GM19238 (cell line): Measurements from ENCODE around the gene CCM2.
A peak's percentile ranks its signal among the peaks of the same experiment; 100 is the strongest.
"Not testable (repeated sequence)": the region's sequence is repeated elsewhere in the genome, so short reads cannot be mapped to it uniquely, and the experiment has no call there.

Source experiments
- DNase-seq: peaks from one replicate; pipeline ENCODE4 v3.0.0; 2011; ENCODE audit warnings: low spot score; ENCODE audit not compliant: insufficient read length

The CCM2 gene

DNA sequence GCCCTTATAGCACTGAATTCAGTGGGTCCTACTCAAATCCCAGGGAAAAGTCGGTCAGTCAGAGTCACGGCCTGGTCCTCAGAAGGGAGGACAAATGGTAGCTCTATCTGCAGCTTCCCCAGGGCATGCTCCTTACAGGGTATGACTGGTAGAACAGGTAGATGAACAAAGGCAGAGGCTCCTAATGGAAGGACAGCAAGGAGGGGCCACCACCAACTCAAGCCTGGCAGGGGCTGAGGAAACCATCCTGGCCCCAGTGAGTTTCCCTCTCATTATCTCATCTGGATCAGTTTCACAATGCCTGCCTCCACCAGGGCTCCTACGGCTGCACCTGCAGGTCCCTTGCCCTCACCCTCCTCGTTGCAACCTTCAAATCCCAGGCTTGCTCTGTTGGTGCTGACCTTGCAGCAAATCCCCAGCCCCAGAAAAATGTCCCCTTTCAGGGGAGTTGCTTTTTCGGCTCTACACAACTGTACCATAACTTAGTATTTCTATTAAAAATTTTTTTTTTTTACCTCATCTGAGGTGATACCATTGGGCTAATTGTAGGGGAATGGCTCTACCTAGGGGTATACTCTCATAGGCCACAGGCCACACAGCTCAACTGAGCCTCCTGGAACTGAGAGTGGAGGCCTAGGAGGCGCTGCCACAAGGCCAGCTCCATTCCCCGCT lies 18.8 kb upstream of the CCM2 start:
- no peak for DNase-seq

DNA sequence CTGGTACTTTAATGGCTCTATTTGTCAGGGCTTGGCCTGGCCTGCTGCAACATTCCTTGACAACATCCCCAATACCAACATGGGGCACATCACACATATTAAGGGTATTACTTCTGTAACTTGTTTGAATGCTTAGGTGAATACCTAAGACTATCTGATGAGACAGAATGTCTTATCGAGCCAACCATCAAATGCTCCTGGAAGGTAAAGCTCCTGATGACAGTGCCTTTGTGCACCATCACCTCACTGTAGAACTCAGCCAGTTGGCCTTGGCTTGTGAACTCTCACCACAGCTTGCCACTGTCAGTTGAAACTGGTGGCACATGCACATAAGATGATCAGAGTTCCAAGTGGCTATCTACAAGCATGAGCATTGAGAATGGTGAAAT lies 17.5 kb upstream of the CCM2 start:
- DNase-seq = no peak

DNA sequence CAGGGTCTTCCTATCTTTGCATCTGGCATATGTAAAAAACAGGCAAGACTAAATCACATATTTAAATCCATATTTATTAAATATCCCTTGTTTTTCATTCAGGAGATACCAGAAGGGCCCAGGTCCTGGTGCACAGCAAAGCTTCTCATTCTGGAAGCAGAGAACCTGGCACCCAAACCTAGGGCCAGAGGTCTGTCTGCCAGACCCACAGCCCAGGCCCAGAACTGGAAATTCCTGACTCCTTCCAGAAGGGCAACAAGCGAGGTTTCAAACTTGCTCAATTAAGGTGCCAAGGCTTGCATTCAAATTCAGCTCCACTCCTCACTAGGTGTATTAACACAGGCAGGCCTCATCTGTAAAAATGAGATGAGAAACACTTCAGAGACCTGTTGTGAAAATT lies 17.0 kb upstream of the CCM2 start:
- DNase-seq = no peak

DNA sequence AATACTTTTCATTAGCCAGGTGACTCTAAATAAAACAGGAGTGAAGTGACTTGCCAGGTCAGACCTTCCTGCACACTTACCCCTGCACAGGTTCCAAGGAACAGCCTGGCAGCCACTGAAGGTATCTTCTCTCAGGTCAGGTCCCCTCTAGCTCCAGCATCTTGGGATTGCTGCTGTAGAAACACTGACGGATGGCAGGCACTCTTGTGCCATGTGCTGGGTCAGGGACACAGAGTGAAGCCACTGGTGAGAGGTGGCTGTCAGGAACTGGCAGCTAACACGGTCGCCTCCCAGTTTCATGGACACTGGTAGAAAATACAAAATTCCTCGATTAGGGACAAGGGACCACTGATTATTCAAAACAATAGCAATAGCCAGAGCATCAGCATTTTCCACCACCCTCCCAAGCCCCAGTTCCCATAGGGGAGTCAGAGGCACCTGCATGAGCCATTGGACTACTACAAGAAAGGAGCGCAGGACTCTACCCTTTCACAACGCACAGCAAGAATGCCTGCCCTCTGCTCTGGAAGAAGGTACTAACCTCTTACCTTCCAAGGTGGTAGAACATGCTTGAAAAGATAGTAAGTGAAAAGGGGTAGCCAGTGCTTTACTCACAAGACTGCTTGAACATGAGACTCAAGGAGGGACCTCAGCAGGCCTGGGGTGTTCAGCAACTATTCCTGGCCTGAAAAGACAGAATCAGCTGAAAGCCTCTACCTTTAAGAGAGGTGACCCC lies 16.1 kb upstream of the CCM2 start:
- no peak for DNase-seq

DNA sequence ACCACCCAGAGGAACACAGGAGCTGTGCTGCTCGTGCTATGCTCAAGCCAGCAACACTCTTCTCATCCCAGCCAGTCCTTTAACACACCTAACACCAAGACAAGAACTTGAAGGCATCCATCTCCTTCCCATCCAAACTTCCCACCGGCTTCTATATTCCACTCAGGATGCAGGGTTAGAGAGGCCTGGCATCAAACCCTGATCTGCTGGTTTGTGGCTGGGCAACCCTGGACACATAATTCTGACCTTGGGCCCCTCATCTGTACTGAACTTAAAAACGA lies 15.6 kb upstream of the CCM2 start:
- DNase-seq = no peak

DNA sequence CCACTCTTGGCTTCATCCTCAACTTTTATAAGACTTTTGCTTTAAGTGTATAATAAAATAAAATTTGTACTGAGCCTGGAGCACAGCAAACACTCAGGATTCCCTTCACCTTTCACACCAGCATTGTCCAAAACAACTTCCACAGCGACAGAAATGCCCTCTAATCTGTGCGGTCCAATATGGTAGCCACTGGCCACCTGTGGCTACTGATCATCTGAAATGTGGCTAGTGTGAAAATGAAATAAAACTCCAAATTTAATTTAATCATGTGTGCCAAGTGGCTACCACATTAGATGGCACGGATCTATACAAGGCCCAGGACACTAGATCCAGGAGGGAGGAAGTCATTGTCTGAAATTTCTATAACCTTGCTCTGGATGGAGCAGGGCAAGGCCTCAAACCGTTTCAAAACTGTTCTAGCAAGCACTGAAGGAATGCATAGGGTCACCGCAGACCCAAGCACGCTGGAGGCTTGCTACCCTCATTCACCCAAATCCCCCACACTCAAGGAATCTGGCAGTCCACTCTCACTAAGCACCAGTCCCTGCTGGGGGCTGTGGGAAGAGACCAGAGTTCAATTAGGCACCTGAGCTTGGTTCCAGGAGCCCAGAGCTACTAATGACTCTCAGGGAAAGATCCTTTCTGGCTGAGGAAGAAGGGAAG lies 14.8 kb upstream of the CCM2 start:
- no peak for DNase-seq

DNA sequence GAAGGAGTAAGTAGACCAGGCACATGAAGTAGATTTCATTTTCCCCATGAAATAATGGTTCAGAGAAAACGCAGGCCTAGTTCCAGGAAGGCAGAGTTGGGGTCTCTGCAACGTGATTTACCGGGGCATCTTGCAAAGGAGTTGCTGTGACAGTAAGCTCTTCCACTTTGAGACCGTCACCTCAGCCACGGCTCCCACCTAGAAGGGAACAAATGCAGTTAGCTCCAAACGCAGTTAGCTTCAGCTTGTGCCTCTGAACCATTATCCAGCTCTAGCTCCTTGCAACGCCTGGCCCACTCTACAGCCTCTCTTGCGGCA lies 14.1 kb upstream of the CCM2 start:
- DNase-seq = no peak

DNA sequence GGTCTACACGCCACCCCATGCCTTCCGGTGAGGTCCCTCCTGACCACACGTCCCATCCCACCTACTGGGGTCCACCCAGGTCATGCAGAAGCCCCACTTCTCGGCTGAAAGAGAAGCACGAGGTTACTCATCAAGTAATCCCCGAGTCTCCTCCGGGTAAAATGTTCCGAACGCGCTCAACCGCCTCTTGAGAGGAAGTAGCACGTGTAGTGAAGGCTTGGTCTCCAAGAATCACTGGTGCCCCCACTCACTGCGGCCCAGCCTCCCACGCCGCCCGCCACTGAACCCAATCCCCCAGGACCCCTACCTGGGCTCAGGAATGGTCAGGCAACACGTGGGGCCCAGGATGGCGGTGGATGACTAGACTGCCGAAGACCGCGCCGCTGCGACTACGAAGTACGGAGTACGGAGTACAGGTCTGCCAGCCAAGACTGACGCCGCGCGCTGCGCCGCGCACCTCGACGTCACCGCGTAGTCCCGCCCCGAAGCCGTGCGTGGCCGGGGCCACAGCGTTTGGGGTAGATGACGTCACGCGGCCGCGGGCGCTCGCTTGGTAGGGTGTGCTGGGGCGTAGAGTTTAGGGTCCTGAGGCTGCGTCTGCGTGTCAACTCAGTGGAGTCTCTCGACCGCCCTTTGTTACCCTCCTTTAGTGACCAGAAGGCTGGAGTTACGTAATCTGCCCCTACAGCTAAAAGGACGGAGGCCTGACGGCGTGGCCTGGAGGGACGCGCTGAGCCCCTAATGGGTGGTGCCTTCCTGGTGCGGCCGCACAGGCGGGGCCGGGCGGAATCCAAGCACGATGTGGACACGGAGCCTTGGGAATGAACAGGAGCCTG lies 13.6 kb upstream of the CCM2 start:
- DNase-seq = peak; percentile 76

DNA sequence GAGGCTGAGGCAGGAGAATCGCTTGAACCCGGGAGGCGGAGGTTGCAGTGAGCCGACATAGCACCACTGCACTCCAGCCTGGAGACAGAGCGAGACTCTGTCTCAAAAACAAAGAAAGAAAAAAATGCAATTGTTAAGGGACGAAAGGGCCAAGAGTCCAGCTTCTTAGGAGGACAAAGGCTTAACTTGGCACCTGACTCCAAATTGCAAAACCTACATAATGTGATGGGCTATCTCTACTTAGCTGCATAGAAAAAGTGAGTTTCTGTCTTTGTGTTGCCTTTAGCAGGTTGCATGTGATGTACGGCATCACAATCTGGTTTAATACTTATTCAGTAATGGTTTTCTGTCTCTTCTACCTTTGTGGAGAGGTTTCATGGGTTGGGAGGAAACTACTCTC lies 12.5 kb upstream of the CCM2 start:
- no peak for DNase-seq

DNA sequence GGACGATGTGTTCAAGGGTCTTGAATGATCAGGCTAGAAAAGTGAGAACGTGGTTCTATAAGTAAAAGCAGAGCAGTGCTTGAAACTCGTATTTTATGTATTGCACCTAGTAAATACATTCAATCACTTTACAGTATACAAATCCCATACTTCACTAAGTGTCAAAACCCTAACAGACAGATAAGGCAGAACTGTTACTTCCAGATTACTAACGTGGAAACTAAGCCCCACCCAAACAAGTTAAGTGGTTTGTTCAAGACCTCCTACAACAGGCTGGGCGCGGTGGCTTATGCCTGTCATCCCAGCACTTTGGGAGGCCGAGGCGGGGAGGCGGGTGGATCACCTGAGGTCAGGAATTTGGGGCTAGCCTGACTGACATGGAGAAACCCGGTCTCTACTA lies 12.0 kb upstream of the CCM2 start:
- DNase-seq = no peak

DNA sequence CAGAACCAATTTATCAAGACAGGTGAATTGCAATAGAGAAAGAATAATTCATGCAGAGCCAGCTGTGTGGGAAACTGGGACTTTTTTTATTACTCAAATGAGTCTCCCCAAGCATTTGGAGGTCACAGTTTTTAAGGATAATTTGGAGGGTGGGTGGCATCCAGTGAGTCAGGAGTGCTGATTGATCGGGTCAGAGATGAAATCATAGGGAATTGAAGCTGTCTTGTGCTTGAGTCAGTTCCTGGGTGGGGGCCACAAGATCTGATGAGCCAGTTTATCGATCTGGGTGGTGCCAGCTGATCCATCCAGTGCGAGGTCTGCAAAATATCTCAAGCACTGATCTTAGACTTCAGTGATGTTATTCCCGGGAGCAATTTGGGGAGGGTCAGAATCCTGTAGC lies 11.3 kb upstream of the CCM2 start:
- DNase-seq = no peak

DNA sequence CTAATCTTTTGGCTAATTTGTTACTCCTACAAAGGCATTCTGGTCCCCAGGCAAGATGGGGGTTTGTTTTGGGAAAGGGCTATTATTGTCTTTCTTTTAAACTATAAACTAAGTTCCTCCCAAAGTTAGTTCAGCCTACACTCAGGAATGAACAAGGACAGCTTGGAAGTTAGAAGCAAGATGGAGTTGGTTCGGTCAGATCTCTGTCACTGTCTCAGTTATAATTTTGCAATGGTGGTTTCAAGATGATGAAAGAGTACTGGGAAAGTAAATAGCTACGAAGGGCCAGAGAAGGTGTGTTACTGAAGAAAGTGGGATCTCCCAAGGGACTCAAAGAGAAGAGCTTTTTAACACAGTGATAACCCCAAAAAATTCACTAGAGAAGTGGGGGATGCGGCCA lies 10.9 kb upstream of the CCM2 start:
- no peak for DNase-seq

DNA sequence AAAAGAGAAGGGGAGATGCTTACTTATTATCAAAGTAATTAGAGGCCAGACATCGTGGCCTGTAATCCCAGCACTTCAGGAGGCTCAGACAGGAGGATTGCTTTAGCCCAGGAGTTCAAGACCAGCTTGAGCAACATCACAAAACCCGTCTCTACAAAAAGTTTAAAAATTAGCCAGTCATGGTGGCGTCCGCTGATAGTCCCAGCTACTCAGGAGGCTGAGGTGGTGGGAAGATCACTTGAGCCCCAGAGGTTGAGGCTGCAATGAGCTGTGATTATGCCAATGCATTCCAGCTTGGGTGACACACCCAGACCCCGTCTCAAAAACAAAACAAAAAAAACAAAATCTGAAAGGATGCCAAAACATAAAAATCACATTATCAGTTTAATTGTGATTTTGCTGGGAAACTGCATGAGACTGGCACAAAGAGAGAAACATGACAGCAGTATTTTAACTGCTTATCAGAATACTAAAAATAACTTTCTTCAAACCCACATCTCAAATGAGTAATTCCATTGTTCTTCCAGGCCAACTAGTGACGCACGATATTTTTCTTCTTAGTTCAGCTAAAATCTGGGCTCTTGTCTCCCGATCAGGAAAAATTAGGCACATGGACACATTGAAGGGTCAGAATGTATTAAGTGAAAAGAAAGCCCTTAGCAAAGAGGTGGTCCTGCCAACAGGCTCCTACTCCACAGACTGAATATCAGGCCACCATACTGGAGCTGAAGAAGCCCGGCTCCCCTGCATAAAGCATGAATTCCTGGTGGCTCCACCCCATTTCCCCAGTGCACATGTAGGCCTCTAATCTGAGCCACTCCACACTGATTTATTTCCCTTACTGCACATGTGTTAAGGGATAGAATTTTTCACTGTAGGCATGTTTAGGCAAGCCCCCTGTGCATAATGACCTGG lies 9.6 kb upstream of the CCM2 start:
- no peak for DNase-seq

DNA sequence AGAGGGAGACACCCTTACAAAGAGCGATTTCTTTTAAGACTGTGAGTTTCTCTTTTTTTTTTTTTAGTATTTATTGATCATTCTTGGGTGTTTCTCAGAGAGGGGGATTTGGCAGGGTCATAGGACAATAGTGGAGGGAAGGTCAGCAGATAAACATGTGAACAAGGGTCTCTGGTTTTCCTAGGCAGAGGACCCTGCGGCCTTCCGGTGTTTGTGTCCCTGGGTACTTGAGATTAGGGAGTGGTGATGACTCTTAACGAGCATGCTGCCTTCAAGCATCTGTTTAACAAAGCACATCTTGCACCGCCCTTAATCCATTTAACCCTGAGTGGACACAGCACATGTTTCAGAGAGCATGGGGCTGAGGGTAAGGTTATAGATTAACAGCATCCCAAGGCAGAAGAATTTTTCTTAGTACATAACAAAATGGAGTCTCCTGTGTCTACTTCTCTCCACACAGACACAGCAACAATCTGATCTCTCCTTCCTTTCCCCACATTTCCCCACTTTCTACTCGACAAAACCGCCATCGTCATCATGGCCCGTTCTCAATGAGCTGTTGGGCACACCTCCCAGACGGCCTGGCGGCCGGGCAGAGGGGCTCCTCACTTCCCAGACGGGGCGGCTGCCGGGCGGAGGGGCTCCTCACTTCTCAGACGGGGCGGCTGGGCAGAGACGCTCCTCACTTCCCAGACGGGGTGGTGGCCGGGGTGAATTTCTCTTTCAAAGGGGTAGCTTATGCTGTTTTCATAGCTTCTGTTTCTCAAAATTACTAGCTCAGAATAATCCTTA lies 7.8 kb upstream of the CCM2 start:
- not testable (repeated sequence) for DNase-seq

DNA sequence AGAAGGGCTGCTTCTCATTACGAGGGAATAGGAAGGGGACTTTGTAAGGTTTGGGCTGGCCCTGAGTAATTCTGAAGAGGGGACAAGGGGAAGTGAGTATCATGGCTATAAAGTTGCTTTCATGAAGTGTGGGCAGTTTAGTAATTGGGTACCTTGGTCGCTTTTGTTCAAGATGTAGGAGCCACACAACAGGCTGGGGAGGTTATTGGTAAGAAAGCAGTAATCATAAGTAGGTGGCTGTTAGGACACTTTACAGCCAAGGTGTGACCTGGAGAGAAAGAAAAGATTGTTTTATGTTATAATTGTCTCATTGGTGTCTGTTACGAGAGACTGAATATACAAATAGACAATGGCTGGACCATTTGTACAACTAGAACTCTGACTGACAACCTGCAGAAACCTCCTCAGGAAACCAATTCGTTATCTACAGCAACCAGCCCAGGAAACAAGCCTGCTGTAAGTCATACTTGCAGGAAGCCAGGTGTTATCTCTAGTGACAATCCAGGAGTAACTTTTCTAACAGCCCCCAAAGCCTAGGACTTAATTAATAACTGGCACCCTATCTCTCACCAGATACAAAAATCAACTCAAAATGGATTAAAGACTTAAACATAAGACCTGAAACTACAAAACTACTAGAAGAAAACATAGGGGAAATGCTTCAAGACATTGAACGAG lies 5.0 kb upstream of the CCM2 start:
- DNase-seq = no peak

DNA sequence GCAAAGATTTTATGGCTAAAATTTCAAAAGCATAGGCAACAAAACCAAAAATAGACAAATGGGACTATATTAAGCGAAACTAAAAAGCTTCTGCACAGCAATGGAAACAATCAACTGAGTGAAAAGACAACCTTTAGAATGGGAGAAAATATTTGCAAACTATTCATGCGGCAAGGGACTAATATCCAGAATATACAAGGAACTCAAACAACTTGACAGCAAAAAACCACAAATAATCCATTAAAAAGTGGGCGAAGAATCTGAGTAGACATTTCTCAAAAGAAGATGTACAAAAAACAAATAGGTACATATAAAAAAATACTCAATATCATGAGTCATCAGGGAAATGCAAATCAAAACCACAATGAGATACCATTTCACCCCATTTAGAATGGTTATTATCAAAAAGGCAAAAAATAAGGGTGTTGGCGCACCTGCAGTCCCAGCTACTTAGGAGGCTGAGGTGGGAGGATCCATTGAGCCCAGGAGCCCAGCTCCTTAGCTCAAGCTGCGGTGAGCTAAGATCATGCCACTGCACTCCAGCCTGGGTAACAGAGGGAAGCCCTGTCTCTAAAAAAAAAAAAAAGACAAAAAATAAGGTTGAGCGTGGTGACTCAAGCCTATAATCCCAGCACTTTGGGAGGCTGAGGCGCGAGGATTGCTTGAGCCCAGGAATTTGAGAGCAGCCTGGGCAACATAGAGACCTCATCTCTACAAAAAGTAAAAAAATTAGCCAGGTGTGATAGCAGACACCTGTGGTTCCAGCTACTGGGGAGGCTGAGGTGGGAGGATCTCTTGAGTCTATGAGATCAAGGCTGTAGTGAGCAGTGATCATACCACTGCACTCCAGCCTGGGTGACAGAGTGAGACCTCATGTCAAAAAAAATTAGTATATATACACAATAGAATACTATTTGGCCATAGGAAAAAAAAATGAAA lies 4.2 kb upstream of the CCM2 start:
- DNase-seq = no peak

DNA sequence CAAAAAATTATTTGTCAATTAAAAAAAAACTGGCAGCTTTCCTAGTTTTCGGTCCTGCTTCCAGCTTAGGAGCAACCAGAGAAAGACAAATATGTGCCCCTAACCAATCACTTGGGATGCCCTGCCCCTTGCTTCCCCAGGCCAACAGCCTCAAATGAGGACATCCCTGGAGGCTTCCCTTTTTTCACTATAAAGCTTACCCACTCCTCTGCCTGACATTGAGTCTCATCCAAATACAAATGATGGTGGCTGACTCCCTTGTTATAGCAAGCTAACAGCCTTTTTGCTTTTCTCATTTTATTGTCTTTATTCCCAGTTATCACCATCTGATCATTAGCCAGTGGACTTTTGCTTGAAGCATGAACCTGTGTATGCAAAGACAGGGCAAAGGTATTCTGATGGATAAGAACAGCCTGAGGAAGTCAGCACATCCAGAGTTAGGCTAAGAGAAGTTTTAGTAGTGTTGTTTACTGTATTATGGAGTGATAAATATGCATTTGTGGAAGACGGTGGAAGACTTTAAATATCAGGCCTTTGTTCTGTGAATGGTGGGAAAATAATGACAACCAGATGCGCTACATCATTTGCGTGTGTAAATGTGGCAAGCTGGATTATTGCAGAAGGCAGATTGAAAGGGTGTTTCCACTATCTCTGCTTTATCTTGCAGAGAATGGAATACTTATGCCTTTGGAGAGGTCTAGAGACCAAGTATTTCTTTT lies 1.7 kb upstream of the CCM2 start:
- DNase-seq = no peak
